Peyer's patch (tissue), 4 donors: Measurements from ENCODE around the gene ZBTB16. TPM values are rescaled to one million over a fixed set of nuclear protein-coding genes. Genes with fewer than 3 reads are reported as not detected.
A peak's percentile ranks its signal among the peaks of the same experiment; 100 is the strongest.

ENCODE experiments used
- DNase-seq, 3 donors: peaks; one replicate each; pipeline ENCODE4 v3.0.0-alpha.2; 2017 to 2019
- H3K27ac ChIP-seq, 4 donors: fragments of 200-600 bp; sonication (generic); one replicate each; pipeline ENCODE4 v1.5.1; 2016 to 2019
- H3K27me3 ChIP-seq, 2 donors: fragments of 200-600 bp; sonication (generic); one replicate each; pipeline ENCODE4 v1.5.1; 2019
- H3K36me3 ChIP-seq, 3 donors: fragments of 200-600 bp; sonication (generic); one replicate each; pipeline ENCODE4 v1.5.1; 2016 to 2019
- H3K4me1 ChIP-seq, 4 donors: fragments of 200-600 bp; sonication (generic); one replicate each; pipeline ENCODE4 v1.5.1; 2016 to 2019
- H3K4me3 ChIP-seq, 4 donors: fragments of 200-600 bp; sonication (generic); 1 replicate in 3 of 4; 2 replicates in 1 of 4; pipeline ENCODE4 v1.5.1; 2016 to 2019; ENCODE audit warnings: mild to moderate bottlenecking in 1 of 4
- H3K9me3 ChIP-seq, 4 donors: fragments of 200-600 bp; sonication (generic); one replicate each; pipeline ENCODE4 v1.5.1; 2016 to 2019; ENCODE audit warnings: mild to moderate bottlenecking in 1 of 4
- CTCF ChIP-seq, 6 experiments: fragments of 450-650 bp in 4 of 6; fragments of 200-600 bp in 2 of 6; sonication (generic) in 1 of 6; IDR thresholded peaks; one replicate each; pipeline ENCODE4 v1.5.1; 2017 to 2019; ENCODE audit warnings: antibody characterized with exemption in 6 of 6, mild to moderate bottlenecking in 3 of 6, moderate library complexity in 1 of 6
- POLR2A ChIP-seq, 2 donors: fragments of 450-650 bp; IDR thresholded peaks; one replicate each; pipeline ENCODE4 v1.5.1; 2017; ENCODE audit warnings: antibody characterized with exemption in 2 of 2, mild to moderate bottlenecking in 2 of 2, moderate library complexity in 2 of 2
- total RNA-seq, 4 donors: library from RNA; depleted of rRNA; stranded (reverse); fragments of >200 nt; gene quantifications; one replicate each; pipeline ENCODE4 v1.1.0, GENCODE V29; 2016

ZBTB16 gene
- total RNA-seq, 4 donors from 2014 or later: 84.8 to 257 (median 155) TPM

DNA sequence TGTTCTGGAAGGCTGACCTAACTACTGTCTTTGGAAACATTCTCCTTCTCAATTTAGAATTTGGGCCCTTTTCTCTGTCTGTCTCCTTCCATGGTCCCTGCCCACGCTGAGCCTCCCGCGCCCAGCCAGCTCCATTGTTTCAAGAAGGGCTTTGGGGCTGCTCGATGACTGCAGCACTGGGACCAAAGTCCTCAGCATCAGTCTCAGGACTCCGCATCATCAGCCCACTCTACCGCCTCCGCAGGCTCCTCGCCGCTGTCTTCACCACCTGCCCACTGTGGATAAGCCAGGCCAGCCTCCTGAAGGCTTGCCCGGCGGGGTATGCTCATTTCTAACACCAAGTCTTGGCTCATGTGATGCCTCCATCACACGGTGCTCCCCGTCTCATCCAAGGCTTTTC, 81.3 kb downstream of the ZBTB16 start:
- DNase-seq: no peak
- peaks cover 0 to 10% (median 0%) of the 10 kb centered on the region in 3 donors for H3K36me3 ChIP-seq
- no peak overlapping the region for H3K27ac ChIP-seq
- TF ChIP-seq CTCF (IDR thresholded peaks at IDR 0.05) (no peak), POLR2A (IDR thresholded peaks at IDR 0.05) (no peak)
- no peaks in the 10 kb centered on the region for H3K9me3 ChIP-seq
- H3K27me3 ChIP-seq: no peaks in the 10 kb centered on the region
- H3K4me3 ChIP-seq: no peak overlapping the region
- H3K4me1 ChIP-seq: peaks cover 0 to 51% (median 5%) of the 10 kb centered on the region in 4 donors

- H3K27ac ChIP-seq: peak overlapping the region in 3 of 4 donors; percentile 3 to 46 (median 8)
- H3K4me1 ChIP-seq: peaks cover 0 to 39% (median 0%) of the 10 kb centered on the region in 4 donors
- H3K4me3 ChIP-seq: no peak overlapping the region
- TF ChIP-seq CTCF (IDR thresholded peaks at IDR 0.05) (no peak), POLR2A (IDR thresholded peaks at IDR 0.05) (no peak)
- H3K36me3 ChIP-seq: peaks cover 0 to 10% (median 0%) of the 10 kb centered on the region in 3 donors
- no peaks in the 10 kb centered on the region for H3K27me3 ChIP-seq
- no peaks in the 10 kb centered on the region for H3K9me3 ChIP-seq
- no peak for DNase-seq
These were observed 82.5 kb downstream of the ZBTB16 start for GRCh38 chr11:114141863-114142580.

DNA sequence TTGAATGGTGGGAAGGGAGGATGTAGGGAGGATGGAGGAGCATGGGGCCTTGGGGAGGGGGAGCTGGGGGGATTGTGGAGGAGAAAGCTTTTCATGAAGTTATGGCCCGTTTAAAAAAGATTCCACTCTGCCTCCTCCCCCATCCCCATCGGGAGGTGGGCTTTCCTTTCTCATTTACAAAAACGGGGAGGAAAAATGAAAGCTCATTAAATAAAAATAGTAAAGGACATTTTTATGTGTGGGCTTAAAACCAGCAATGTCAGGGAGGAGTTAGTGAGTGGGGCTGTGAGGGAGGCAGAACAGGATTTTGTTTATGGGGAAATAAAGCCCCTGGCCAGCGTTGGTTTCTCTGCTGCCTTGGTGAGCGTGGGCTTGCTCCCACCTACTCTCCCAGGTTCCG, 83.2 kb downstream of the ZBTB16 start:
- peaks cover 0 to 35% (median under 1%) of the 10 kb centered on the region in 4 donors for H3K4me1 ChIP-seq
- peak overlapping the region in 2 of 4 donors; percentile 32 to 46 for H3K27ac ChIP-seq
- no peaks in the 10 kb centered on the region for H3K27me3 ChIP-seq
- peaks cover 0 to 10% (median 0%) of the 10 kb centered on the region in 3 donors for H3K36me3 ChIP-seq
- no peaks in the 10 kb centered on the region for H3K9me3 ChIP-seq
- no peak for TF ChIP-seq CTCF (IDR thresholded peaks at IDR 0.05)
- TF ChIP-seq POLR2A (IDR thresholded peaks at IDR 0.05): no peak
- DNase-seq: no peak
- H3K4me3 ChIP-seq: no peak overlapping the region

DNA sequence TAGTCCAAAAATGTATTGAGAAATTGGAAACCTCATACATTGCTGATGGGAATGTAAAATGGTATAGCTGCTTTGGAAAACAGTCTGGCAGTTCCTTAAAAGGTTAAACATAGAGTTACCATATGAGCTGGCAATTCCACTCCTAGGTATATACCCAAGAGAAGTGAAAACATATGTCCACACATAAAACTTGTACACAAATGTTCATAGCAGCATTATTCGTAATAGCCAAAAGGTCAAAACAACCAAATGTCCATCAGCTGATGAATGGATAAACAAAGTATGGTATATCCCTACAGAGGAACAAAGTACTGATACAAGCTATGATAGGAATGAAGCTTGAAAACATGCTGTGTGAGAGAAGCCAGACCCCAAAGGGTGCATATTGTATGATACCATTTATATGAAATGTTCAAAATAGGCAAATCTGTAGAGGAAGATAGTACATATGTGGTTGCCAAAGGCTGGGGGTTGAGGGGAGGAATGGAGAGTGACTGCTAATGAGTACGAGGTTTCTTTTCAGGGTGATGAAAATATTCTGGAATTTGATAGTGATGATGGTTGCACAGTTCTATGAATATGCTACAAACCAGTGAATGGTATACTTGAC, 85.8 kb downstream of the ZBTB16 start:
- H3K9me3 ChIP-seq: no peaks in the 10 kb centered on the region

More for the DNA sequence above, 85.8 kb downstream of the ZBTB16 start:
- Histone ChIP-seq H3K4me1 (peaks cover 0 to 42% (median 2%) of the 10 kb centered on the region in 4 donors), H3K36me3 (peaks cover 0 to 10% (median 0%) of the 10 kb centered on the region in 3 donors), H3K27ac (peak overlapping the region in 3 of 4 donors; percentile 1 to 65 (median 41)), H3K4me3 (no peak overlapping the region), H3K27me3 (no peaks in the 10 kb centered on the region)
- DNase-seq: no peak
- TF ChIP-seq POLR2A (IDR thresholded peaks at IDR 0.05) (no peak), CTCF (IDR thresholded peaks at IDR 0.05) (no peak)
